Measurements from ENCODE around the gene UBE2R2. TPM values are rescaled to one million over a fixed set of nuclear protein-coding genes. Genes with fewer than 3 reads are reported as not detected.

Gene UBE2R2
- total and polyA plus RNA-seq, 2 of the 8 experiments (the other 6 are each of a cell fraction or from before 2014, with no cell fraction given) = 19.4 to 42.1 TPM

DNA sequence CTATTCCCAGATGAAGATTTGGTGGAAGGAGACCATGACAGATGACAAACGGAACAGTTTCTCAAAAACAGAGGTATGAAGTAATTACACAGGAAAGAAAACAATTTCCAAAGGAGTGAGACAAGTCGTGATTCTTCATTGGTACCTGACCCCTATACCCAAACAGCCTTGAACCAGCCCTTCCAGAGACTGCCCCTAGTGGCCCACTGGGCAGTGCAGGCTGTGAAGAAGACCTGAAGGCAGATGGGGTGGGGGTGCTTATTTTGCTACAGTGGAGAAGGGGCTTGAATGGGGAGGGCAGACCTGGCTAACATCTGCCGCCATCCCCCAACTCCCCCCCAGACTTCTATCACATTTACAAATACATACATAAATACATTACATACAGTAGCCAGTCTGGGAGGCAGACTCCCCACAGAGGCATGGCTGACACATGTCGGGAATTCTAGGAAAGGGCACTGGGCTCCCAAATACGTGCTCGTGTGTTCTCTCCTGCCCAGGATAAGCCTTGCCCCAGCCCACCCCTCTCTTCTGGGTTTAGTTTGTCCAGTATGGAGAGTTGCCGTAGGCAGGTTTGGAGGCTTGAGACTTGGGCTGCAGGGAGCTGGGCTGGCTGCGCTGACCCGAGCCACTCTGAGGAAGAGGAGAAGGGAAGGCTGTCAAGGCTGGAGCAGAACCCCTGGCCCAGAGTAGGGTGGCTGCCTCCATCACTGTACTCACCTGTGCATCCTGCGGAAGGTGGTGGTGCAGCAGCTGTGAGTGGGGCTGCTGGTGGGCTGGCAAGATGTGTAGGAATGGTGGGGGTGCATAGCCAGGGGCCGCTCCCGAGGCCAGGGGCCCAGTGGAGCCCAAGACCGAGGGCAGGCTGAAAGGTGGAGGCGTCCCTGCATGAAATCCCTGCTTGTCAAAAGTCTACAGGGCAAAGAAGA is 105.3 kb downstream of the UBE2R2 start:
- 90% methylated on average over 14 of the region's 14 CpGs; no CpG with 5 or more reads in 1 of the 2 experiments for WGBS, 2 experiments (ENCODE audit: extremely low coverage in 1 of 2, insufficient coverage in 1 of 2, insufficient read length in 1 of 2, insufficient replicate concordance in 2 of 2, low coverage in 1 of 2, low lambda C conversion rate in 2 of 2, missing lambda C conversion rate in 1 of 2)
- H2BK120ac ChIP-seq (replicated peaks; ENCODE audit: low read depth, low read length) = no peak overlapping the region
- POLR2A ChIA-PET (ENCODE audit: partially characterized antibody) = interaction anchor here (0.8 to 3.2 kb wide), 2 partner anchors 34 to 126 kb away, joined by 3 to 10 read pairs; partner anchors contain the start of gene UBAP2
- no peak overlapping the region for H2BK15ac ChIP-seq (ENCODE audit: low read length)
- H3K27me3 ChIP-seq (replicated peaks in 1 of 4; ENCODE audit: control insufficient read depth in 3 of 4, extremely low read depth in 1 of 4, insufficient read depth in 3 of 4, low read length in 3 of 4) = no peaks in the 10 kb centered on the region
- no peak overlapping the region for H3K18ac ChIP-seq (ENCODE audit: extremely low read depth, low read length)
- H2AFZ ChIP-seq (ENCODE audit: low read length) = no peak overlapping the region
- H2BK12ac ChIP-seq (ENCODE audit: low read depth, low read length) = no peak overlapping the region
- H3K4ac ChIP-seq (replicated peaks; ENCODE audit: insufficient read length, low read depth, low read length) = no peak overlapping the region
- no peak overlapping the region for H2BK5ac ChIP-seq (ENCODE audit: low read depth, low read length)
- peaks cover 0 to 4% (median under 1%) of the 10 kb centered on the region in 4 experiments; a peak in 2 of 7 replicates for H3K4me1 ChIP-seq (replicated peaks in 1 of 4; ENCODE audit: control insufficient read depth in 3 of 4, insufficient read depth in 4 of 4, low read length in 3 of 4)
- H4K91ac ChIP-seq (replicated peaks; ENCODE audit: insufficient read length, low read length) = no peak overlapping the region
- no peak overlapping the region for H3K4me3 ChIP-seq (ENCODE audit: extremely low read depth in 1 of 4, insufficient read depth in 2 of 4, low read depth in 3 of 4, low read length in 4 of 4)
- H3K56ac ChIP-seq (replicated peaks; ENCODE audit: insufficient read length, low read depth, low read length) = no peak overlapping the region
- H3K27ac ChIP-seq (ENCODE audit: low read depth, low read length) = no peak overlapping the region
- H3K9me3 ChIP-seq (ENCODE audit: insufficient read depth in 2 of 2, low read depth in 1 of 2, low read length in 1 of 2) = no peaks in the 10 kb centered on the region
- no peak overlapping the region for H4K5ac ChIP-seq (ENCODE audit: insufficient read length, low read depth, low read length)
- no peak overlapping the region for H3K4me2 ChIP-seq (ENCODE audit: insufficient read depth in 1 of 2, low read depth in 2 of 2, low read length in 2 of 2)
- H3K23ac ChIP-seq (ENCODE audit: insufficient read length) = no peak overlapping the region
- H3K14ac ChIP-seq (ENCODE audit: insufficient read length) = no peak overlapping the region
- no peaks in the 10 kb centered on the region for H3K23me2 ChIP-seq (ENCODE audit: low read depth, low read length)
- H2AK5ac ChIP-seq (ENCODE audit: low read depth, low read length) = no peak overlapping the region
- H3K79me2 ChIP-seq (ENCODE audit: control insufficient read depth in 1 of 2, insufficient read depth in 2 of 2, low read length in 2 of 2) = no peaks in the 10 kb centered on the region
- H2BK20ac ChIP-seq (ENCODE audit: low read length) = no peak overlapping the region
- H4K8ac ChIP-seq (ENCODE audit: extremely low read depth, insufficient read depth, low read length) = no peak overlapping the region
- DNase-seq (ENCODE audit: low read depth in 1 of 2, low spot score in 2 of 2) (peak in 1 of 2 experiments; percentile 78), FAIRE-seq (peak; percentile 7)
- CTCF ChIA-PET (ENCODE audit: partially characterized antibody) = interaction anchor here (0.6 to 6.5 kb wide), 12 partner anchors 8 to 442 kb away, joined by 3 to 70 read pairs (median 3); partner anchors contain the start of gene PRSS3
- H4K20me1 ChIP-seq (replicated peaks in 1 of 2; ENCODE audit: control insufficient read depth in 1 of 2, insufficient read depth in 2 of 2, low read length in 2 of 2) = peaks cover 2 to 5% of the 10 kb centered on the region in 2 experiments
- H3K36me3 ChIP-seq (ENCODE audit: control insufficient read depth in 2 of 4, insufficient read depth in 4 of 4, low read length in 3 of 4) = peaks cover 44 to 84% (median 62%) of the 10 kb centered on the region in 4 experiments
- H3K79me1 ChIP-seq (ENCODE audit: low read depth, low read length) = no peaks in the 10 kb centered on the region
- no peak overlapping the region for H3K9ac ChIP-seq (replicated peaks in 1 of 4; ENCODE audit: extremely low read depth in 1 of 4, low read depth in 3 of 4, low read length in 3 of 4)
- TF ChIP-seq CTCF (IDR thresholded peaks at IDR 0.05; ENCODE audit: control extremely low read depth in 1 of 3, insufficient read depth in 1 of 3, low read depth in 1 of 3, low read length in 3 of 3) = peak; percentile 77 to 92 (median 87)
- TF ChIP-seq POLR2A (IDR thresholded peaks at IDR 0.05; ENCODE audit: control extremely low read depth in 1 of 2, low read depth in 2 of 2, low read length in 2 of 2) = peak in 1 of 2 experiments; percentile 52; a peak in 2 of 3 replicates
- peak; percentile 53; the same call in 1 of the 2 replicates for TF ChIP-seq POLR2AphosphoS5 (IDR thresholded peaks at IDR 0.05; ENCODE audit: low read depth, low read length)
- TF ChIP-seq YY1 (IDR thresholded peaks at IDR 0.05; ENCODE audit: low read depth, low read length) = no peak
- TF ChIP-seq CHD1 (IDR thresholded peaks at IDR 0.05; ENCODE audit: low read depth, low read length) = no peak
- TF ChIP-seq RAD21 (IDR thresholded peaks at IDR 0.05 in 1 of 2, conservative IDR thresholded peaks at IDR 0.05 in 1 of 2; ENCODE audit: low read depth in 2 of 2, low read length in 2 of 2) = peak; percentile 62 to 68
- TF ChIP-seq NANOG (IDR thresholded peaks at IDR 0.05; ENCODE audit: insufficient read depth, low read depth, low read length, poor library complexity, severe bottlenecking) = no peak
- no peak for TF ChIP-seq RBBP5 (IDR thresholded peaks at IDR 0.05; ENCODE audit: borderline replicate concordance, low read depth, low read length)
